ENCODE data around the gene NOXO1.

The NOXO1 gene

DNA sequence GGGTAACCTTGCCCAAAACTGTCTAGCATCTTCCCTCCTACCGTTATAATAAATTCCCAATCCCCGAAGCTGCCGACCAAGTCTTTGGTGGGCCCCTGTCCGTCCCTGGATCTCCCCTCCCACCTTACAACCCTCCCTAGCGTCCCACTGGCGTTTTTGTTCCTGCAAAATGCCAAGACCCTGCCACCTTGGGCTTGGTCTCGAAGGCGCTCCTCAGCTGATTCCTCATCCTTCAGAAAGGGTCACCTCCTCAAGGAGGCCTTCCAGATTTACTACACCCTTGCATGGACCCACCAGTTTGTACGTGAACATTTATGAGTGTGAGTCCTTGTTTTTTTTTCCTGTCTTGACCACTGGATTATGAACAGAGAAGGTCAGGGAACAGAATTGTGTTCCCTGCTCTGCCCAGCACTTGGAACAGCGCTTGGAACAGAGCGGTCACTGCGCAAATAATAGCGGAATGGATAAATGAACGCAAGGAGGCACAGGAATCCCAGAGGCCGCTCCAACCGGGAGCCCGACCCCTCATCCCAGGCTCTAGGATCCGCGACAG is 1.8 kb upstream of the NOXO1 start:
- DNase-seq (ENCODE audit: low read depth, low spot score) = no peak
- peak overlapping the region; percentile 66 for H3K4me3 ChIP-seq (ENCODE audit: low read length)

DNA sequence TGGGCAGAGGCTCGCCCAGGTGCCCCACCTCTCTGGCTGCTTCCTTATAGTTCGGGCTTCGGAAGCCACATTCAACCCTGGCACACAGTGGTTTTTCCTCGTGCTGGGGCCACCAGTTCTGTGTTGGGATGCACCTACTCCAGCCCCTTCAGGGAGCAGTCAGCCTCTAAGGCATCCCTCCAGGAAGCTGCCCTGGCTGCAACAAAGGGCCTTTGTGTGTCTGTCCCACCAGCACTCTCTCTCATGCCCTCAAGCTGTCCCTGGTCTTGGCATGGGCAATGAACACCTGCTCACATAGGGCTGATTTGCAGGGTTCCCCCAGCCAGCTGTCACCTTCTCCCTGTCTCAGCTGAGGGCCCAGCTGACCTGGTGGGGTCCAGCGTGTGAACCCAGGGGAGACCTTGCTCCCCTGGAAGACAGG is 754 bp upstream of the NOXO1 start:
- DNase-seq (ENCODE audit: low read depth, low spot score) = no peak
- H3K4me3 ChIP-seq (ENCODE audit: low read length) = no peak overlapping the region

DNA sequence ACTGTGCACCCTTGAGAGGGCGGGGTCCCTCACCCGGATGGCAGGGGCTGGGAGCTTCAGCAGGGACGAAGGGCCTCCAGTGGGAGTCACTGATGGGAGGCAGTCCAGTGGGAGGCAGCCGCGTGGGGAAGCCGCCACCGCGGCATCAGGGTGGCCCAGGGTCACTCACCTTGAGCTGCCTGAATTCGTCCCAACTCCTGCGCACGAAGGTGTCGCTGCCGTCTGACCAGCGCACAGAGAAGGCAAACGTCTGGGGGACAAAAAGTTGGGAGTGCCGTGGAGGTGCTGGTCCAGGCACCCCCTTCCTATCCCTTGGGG is 540 bp downstream of the NOXO1 start:
- no peak for DNase-seq (ENCODE audit: low read depth, low spot score)
- no peak overlapping the region for H3K4me3 ChIP-seq (ENCODE audit: low read length)

DNA sequence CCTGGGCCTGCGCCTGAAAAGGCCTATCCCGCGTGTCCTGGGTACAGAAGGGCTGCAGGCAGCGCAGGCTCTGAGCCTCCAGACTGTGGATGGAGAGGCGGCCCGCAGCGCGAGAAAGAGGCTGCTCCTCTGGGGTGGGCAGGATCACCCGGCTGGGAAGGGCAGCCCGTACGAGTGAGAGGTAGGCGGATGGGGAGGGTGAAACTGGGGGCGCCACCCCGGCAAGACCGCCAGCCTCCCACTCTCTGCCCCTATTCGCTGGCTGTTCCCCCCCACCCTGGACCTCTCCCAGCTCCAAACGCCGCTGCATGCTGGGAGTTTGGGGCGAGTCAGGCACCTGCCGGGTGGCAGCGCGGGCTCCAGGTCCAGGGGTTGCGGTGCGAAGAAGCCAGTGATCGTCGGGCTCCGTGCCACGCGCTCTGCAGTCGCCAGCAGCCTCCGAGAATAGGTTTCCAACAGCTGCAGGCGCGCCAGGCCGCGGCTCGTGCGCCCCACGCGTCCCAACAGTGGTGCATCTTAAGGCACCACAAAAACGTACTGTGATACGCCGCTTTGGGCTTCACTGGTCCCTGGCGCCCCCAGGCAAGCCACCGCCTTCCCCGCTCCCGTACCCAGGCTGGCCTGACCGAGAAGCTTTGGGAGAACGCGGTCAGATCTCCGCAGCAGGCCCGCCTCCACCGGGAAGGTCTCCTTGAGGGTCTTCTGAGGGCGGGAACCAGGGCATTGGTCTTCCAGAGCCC is 1.1 kb downstream of the NOXO1 start:
- H3K4me3 ChIP-seq (ENCODE audit: low read length) = no peak overlapping the region
- DNase-seq (ENCODE audit: low read depth, low spot score) = no peak

DNA sequence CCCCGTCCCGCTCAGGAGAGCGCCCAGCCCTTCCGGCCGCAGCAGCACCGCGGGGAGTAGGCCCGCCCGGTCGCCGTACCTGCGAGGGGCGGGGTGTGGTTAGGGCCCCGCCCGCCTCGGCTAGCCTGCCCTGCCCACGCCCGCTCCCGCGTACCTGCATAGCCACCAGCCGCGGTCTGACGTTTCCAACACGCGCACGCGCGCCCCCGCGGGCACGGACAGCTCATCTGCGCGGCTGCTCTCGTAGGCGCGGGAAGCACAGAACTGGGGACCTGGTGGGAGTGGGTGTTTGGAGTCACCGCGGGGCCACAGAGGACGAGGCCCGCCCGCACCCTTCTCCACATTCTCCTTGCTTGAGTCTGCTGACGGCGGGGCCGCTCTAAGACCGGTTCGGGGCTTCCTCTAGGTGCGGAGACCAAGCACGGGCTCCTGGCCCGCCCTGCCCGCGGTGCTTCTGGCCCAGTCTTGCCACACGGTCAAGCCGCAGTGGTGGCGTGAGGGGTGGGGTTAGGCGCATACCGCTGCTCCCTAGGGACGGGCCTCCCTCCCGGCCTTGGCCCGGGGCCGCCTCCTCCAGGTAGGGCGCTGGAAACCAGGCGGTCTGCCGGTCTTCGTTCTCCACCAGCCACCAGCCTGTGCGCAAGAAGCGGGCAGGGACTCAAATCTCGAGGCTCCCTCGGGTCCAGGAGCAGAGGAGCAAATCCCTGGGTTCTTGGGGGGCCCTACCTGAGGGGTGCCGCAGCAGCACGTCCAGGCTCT is 1.8 kb downstream of the NOXO1 start:
- no peak overlapping the region for H3K4me3 ChIP-seq (ENCODE audit: low read length)
- no peak for DNase-seq (ENCODE audit: low read depth, low spot score)

DNA sequence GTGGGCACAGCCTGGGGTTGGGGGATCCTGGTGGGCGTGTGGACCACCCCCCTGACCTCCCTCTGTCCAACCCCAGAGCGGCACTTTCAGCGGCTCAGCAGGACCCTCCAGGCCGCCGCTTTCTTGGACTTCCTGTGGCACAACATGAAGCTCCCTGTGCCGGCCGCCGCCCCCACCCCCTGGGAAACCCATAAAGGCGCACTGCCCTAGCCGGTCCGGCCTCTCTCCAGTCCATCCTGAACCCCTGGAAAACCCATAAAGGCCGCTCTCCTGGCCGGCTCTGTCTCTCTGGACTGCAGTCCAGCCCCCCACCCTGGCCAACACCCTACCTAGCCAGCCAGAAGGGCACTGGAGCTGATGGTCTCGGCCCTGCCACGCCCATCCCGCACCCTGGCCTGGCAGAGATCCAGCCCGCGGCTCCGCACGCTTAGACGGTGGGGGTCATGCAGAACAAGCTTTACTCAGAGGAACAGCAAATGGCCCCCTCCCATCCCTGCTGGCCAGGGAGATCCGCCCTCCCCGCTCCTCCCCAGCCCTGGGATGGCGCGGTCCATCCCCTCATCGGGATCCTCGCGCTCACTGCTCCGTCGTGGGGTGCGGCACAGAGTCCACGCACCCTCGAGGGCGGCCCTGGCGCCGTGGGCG is 2.7 kb downstream of the NOXO1 start:
- no peak overlapping the region for H3K4me3 ChIP-seq (ENCODE audit: low read length)
- no peak for DNase-seq (ENCODE audit: low read depth, low spot score)

DNA sequence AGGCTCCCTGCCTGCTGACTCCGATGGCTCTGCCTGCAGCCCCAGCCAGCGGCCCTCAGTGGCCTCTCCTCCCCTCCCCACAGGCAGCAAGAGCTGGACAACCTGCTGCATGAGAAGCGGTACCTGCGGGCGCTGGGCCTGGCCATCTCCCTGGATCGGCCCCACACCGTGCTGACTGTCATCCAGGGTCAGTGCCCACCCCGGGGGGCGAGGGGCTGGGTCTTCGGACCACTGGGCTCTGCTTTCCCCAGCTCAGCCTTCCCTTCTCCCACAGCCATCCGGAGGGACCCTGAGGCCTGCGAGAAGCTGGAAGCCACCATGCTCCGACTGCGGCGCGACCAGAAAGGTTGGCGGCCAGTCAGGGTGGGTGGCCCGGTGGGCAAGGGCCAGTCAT is 3.4 kb downstream of the NOXO1 start:
- no peak overlapping the region for H3K4me3 ChIP-seq (ENCODE audit: low read length)

DNA sequence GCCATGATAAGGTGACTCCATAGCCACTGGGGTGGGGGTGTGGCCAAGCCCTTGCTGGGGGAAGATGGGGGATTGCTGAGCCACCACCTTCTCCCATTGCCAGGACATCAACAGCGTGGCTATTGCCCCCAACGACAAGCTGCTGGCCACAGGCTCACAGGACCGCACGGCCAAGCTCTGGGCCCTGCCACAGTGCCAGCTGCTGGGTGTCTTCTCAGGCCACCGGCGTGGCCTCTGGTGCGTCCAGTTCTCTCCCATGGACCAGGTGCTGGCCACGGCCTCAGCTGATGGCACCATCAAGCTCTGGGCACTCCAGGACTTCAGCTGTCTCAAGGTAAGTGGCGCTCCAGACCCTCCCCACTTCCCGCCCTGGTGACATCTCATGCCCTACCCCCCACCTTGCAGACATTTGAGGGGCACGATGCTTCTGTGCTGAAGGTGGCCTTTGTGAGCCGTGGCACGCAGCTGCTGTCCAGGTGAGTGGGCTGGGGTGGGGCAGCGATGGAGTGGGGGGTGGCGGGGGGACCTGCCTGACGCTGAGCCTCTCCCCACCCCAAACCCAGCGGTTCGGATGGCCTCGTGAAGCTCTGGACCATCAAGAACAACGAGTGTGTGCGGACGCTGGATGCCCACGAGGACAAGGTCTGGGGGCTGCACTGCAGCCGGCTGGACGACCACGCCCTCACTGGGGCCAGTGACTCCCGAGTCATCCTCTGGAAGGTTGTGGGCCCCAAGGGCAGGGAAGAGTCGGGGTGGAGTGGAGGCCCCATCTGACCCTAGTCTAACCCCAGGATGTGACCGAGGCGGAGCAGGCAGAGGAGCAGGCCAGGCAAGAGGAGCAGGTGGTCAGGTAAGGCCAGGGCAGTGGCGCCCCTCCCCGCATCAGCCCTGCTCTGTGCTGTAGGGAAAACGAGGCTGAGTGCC is 4.1 kb downstream of the NOXO1 start:
- DNase-seq (ENCODE audit: low read depth, low spot score) = no peak
- H3K4me3 ChIP-seq (ENCODE audit: low read length) = no peak overlapping the region

More for the DNA sequence above, 3.4 kb downstream of the NOXO1 start:
- DNase-seq (ENCODE audit: low read depth, low spot score) = no peak

DNA sequence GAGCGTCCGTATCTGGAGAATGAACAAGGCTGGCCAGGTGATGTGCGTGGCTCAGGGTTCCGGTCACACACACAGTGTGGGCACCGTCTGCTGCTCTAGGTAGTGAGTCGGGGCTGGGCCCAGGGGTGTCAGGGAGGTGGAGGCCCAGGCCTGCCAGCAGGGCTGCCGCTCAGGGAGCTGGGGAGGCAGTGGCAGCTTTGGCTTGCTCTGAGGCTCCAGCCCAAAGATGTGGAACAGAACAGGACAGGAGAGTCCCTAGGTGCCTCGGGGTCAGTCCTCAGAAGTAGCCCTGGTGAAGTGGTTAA is 5.1 kb downstream of the NOXO1 start:
- no peak overlapping the region for H3K4me3 ChIP-seq (ENCODE audit: low read length)
- no peak for DNase-seq (ENCODE audit: low read depth, low spot score)

DNA sequence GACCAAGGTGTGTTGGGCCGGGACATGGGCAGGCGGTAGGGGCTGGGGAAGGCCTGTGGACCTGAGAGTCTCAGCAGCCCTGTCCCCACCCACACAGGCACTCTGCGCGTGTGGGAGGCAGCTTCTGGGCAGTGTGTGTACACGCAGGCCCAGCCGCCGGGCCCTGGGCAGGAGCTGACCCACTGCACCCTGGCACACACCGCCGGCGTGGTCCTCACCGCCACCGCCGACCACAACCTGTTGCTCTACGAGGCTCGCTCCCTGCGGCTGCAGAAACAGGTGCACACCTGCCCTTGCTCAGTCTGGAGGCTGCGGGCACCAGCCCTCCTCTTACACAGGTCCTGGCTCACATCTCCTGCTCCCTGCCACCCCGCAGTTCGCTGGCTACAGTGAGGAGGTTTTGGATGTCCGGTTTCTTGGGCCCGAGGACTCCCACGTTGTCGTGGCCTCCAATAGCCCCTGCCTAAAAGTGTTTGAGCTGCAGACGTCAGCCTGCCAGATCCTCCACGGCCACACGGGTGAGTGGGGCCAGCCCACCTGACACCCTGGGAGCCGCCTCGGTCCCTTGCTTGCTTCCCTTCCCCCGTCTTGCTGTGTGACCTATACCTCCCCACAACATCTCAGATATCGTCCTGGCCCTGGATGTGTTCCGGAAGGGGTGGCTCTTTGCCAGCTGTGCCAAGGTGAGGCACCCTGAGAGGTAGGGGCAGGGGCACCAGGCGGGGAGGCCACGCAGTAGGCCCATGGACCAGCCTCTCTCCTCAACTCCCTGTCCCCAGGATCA is 5.6 kb downstream of the NOXO1 start:
- DNase-seq (ENCODE audit: low read depth, low spot score) = no peak
- no peak overlapping the region for H3K4me3 ChIP-seq (ENCODE audit: low read length)

DNA sequence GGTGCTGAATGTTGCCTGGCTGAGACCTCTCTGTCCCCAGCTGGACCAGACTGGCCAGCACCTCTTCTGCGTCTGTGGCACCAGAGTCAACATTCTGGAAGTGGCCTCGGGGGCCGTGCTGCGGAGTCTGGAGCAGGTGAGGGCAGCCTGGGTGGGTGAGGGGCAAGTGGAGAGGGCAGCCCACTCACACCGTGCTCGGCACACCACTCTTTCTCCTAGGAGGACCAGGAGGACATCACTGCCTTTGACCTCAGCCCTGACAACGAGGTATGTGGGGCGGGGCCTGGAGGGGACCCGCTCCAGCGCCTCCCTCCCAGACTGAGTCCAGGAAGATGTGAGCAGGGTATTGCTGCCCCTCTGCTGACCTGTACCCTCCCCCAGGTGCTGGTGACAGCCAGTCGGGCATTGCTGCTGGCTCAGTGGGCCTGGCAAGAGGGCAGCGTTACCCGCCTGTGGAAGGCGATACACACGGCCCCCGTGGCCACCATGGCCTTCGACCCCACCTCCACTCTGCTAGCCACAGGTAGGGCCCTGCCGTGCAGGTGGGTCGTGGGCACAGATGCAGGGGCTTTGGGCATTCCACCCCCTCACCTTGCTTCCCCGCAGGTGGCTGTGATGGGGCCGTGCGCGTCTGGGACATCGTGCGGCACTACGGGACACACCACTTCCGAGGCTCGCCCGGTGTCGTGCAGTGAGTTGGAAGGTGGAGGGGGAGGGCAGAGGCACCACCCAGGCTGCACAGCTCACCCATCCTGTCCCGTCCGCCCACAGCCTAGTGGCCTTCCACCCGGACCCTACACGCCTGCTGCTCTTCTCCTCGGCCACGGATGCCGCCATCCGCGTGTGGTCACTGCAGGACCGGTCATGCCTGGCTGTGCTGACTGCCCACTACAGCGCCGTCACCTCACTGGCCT is 6.9 kb downstream of the NOXO1 start:
- DNase-seq (ENCODE audit: low read depth, low spot score) = no peak
- H3K4me3 ChIP-seq (ENCODE audit: low read length) = no peak overlapping the region

DNA sequence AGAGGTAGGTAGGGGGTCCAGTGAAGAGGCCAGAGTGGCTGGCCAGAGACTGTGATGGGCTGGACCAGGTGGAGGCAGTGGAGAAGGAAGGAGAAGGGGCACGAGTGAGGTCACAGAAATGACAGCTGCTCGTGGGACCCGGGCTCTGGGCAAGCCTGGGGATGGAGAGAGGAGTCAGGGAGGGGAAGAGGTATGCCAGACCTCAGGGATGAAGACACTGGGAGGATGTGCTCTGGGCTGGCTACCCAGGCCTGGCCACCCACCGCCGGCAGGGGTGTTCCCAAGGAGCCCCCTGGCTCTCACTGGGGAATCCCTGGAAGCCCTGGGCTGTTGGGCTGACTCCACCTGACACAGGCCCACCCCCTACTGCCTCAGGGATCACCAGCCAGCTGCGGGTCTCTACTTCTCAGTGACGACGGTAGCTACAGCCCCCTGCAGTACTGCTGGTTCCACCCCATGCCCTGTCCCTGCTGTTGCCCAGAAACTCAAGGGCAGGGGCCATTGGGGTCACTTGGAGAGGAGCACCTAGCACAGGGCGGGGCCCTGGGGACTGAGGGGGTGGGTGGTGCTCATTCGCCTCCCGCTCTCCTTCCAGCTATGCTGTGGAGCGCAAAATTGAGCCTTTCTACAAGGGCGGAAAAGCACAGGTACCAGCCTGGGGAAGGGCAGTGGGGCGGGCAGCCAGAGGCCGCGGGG is 7.7 kb downstream of the NOXO1 start:
- DNase-seq (ENCODE audit: low read depth, low spot score) = no peak
- peak overlapping the region; percentile 86; the same call in 1 of the 2 replicates for H3K4me3 ChIP-seq (ENCODE audit: low read length)

DNA sequence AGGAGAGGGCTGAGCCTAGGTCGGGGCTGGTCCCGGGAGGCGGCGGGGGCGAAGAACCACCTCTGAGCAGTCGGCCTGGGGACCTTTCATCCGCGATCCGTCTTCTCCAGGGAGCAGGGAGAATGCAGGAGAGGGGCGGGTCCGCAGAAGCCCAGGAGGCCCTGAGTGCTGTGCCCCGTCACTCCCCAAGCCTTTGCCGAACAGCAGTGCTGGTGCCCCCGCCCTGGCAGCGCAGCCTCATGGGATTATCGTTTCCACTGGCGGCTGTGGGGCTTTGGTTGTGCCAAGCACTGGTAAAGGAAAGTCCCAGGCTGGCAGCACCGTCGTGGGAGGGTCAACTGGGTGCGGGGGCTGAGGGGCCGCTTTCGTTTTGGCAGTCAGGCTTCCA is 8.8 kb downstream of the NOXO1 start:
- no peak for DNase-seq (ENCODE audit: low read depth, low spot score)
- peak overlapping the region; percentile 86 for H3K4me3 ChIP-seq (ENCODE audit: low read length)

DNA sequence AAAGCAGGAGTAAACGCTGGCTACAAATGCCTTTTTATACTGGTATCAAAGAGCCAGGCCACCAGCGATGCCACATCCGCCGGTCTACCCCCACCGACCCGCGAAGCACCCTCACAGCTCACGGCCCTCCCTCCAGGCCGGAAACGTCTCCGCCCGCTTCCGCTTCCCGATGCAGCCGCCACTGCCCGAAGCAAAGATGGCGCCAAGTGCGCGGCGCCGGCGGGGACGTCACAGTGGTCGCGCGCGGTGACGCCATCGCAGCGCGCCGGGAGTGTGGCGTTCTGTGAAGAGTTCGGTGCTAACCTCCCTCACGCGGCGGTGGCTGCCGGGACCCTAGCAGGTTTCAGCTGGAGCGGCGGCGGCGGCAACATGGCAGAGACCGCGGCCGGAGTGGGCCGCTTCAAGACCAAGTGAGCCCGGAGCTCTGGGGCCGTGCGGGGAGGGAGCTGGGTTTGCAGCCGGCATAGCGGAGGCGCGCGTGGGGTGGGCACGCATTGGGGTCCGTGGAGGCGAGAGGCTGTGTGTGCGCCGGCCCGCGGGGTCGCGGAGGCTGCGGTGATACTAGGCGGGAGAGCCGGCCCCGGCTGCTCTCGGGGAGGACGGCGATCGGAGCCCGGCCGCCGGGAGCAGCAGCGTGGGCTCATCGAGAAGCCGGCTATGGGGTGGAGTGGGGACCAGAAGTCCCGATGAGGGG is 9.3 kb downstream of the NOXO1 start, which contains the start of gene TBL3:
TSS of gene TBL3 (plus strand) at position 258 of the 694 bp plus-strand sequence. CDS start at position 370, 112 bp downstream.
- DNase-seq (ENCODE audit: low read depth, low spot score) = peak; percentile 94
- H3K4me3 ChIP-seq (ENCODE audit: low read length) = peak within 1 kb of the TSS; percentile 86

DNA sequence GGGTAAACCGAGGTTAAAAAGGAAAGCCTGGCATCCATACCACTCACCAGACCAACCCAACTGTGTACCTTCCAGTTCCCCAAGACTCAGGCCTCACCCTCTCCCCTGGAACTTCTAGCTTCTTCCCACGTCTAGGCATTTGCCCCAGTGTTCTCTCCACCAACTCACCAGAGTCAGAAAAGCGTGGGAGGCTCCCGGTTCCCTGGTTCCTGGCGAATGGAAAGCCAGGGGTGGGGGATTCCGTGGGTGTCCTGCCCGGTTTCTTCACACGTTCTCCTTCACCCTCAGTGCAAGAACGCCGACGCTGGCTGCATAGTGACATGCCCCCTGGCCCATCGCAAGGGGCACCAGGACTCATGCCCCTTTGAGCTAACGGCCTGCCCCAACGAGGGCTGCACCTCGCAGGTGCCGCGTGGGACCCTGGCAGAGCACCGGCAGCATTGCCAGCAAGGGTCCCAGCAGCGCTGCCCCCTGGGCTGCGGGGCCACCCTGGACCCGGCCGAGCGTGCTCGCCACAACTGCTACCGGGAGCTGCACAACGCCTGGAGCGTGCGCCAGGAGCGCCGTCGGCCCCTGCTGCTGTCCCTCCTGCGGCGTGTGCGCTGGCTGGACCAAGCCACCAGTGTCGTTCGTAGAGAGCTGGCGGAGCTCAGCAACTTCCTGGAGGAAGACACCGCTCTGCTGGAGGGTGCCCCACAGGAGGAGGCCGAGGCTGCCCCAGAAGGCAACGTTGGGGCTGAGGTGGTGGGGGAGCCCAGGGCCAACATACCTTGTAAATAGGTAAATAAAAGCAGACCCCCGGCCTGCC is 12.9 kb downstream of the NOXO1 start:
- no peak for DNase-seq (ENCODE audit: low read depth, low spot score)
- no peak overlapping the region for H3K4me3 ChIP-seq (ENCODE audit: low read length)

DNA sequence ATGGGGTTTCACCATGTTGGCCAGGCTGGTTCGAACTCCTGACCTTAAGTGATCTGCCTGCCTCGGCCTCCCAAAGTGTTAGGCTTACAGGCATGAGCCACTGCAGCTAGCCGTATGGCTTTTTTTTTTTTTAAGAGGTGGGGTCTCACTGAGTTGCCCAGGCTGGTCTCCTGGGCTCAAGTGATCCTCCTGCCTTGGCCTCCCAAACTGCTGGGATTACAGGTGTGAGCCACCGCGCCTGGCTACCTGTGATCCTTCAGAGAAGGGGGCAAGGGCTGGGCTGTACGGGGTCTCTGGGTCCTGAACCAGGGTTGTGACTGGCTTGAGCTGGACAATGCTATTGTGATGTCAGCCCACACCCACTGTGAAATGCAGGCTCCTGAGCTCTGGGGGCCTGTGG is 14.8 kb downstream of the NOXO1 start, which contains the start of gene RNF151:
TSS of gene RNF151 (plus strand) at position 397 of the 400 bp plus-strand sequence. CDS start 26 bp downstream, outside the sequence.
- H3K4me3 ChIP-seq (ENCODE audit: low read length) = peak within 1 kb of the TSS; percentile 79
- no peak for DNase-seq (ENCODE audit: low read depth, low spot score)

All from Jurkat, Clone E6-1 (cell line).